Natural killer cell treated with Interleukin-12 subunit alpha and Interleukin-12 subunit beta and Interleukin-15 and Interleukin-18, amount 100 ng/mL, for 72 hours (primary cell): Measurements from ENCODE around the gene NUCKS1. TPM values are rescaled to one million over a fixed set of nuclear protein-coding genes. Genes with fewer than 3 reads are reported as not detected.

Experiments used
- ATAC-seq, 2 donors: fragments of 150-1000 bp; cut with Tn5 transposase in 1 of 2; sonication (Bioruptor Pico), chemical (Tn5 transposase) in 1 of 2; 2 replicates each; pipeline ENCODE4 v1.10.0; 2021
- DNase-seq: peaks from one replicate; pipeline ENCODE4 v3.0.0; 2022; ENCODE audit warnings: low spot score
- H3K27ac Mint-ChIP-seq, 2 donors: 1 replicate in 1 of 2; 2 replicates in 1 of 2; pipeline ENCODE4 v1.8.0; 2022; ENCODE audit warnings: mixed read lengths in 2 of 2, mild to moderate bottlenecking in 1 of 2, moderate library complexity in 1 of 2
- H3K27me3 Mint-ChIP-seq, 2 donors: 1 replicate in 1 of 2; 2 replicates in 1 of 2; pipeline ENCODE4 v1.8.0; 2022; ENCODE audit warnings: mixed read lengths in 2 of 2
- H3K36me3 Mint-ChIP-seq: one replicate; pipeline ENCODE4 v1.8.0; 2022; ENCODE audit warnings: mixed read lengths
- H3K4me1 Mint-ChIP-seq, 2 donors: 1 replicate in 1 of 2; 2 replicates in 1 of 2; pipeline ENCODE4 v1.8.0; 2022; ENCODE audit warnings: low read depth in 2 of 2, mixed read lengths in 2 of 2, mild to moderate bottlenecking in 1 of 2
- H3K4me3 Mint-ChIP-seq: one replicate; pipeline ENCODE4 v1.8.0; 2022; ENCODE audit warnings: mixed read lengths
- H3K9me3 Mint-ChIP-seq: 2 replicates; pipeline ENCODE4 v1.8.0; 2022; ENCODE audit warnings: mixed read lengths
- total RNA-seq, 2 donors: library from RNA; stranded (reverse); gene quantifications; one replicate each; pipeline ENCODE4 v1.2.3, GENCODE V29; 2022

Gene NUCKS1
- total RNA-seq, 2 donors from 2014 or later: 95.1 to 156 TPM

DNA sequence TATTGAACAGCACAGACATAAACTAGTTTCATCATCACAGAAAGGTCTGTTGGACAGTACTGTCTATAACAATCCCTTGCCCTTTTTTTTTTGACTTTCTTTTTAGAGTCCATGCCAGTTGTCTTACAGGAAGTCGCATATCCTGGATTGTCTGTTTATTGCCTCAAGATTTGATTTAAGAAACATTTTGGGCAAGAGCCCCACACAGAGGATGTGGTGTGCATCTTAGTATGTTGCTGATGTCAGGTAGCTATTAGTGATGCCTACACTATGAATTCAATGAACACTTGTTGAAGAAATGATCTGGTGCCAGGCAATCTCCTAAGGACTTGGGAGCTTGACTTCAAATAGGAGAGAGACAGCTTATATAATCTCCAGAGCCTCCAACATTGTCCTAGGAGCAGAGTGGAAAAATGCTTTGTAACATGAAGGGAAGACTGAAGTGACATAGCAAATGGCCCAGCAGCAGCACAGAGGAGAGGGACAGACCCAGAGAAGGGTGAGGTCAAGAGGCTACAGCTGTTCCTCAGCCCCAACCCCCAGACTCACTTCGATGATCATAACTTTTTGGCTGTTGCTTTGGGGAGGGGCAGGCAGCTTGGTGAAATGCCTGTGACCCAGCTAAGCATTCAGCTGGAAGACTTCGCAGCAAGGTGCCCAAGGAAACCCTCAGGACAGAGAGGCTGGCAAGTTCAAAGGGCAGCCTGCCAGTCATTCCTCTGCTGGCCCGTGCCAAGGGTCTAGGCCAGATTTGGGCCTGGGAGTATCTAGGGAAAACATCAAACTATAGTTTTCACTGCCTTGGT is 32.8 kb upstream of the NUCKS1 start:
- Mint-ChIP-seq H3K4me1 (peaks cover 36 to 45% of the 10 kb centered on the region in 2 donors), H3K4me3 (peak overlapping the region; percentile 53), H3K9me3 (no peaks in the 10 kb centered on the region), H3K27me3 (no peaks in the 10 kb centered on the region), H3K36me3 (peaks cover 6% of the 10 kb centered on the region), H3K27ac (peak overlapping the region; percentile 57 to 86)
- ATAC-seq: peak; percentile 68 to 88
- no peak for DNase-seq

DNA sequence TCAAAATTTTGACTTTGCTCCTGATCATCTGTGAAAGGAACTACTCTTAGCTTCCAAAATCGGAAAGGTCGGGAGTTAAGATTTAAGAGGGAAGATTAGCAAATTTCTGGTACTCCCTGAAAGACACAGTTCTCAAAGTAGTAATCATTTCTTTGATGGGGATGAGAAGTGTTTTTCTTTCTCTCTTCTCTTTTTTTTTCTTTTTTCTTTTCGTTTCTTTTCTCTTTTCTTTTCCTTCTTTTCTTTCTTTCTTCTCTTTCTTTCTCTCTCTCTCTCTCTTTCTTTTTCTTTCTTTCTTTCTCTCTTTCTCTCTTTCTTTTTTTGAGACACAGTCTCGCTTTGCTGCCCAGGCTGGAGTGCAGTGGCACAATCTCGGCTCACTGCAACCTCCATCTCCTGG is 30.4 kb upstream of the NUCKS1 start:
- Mint-ChIP-seq H3K27me3 (no peaks in the 10 kb centered on the region), H3K4me1 (peaks cover 54 to 61% of the 10 kb centered on the region in 2 donors), H3K4me3 (no peak overlapping the region), H3K27ac (peak overlapping the region in 1 of 2 donors; percentile 86), H3K9me3 (no peaks in the 10 kb centered on the region), H3K36me3 (peaks cover 6% of the 10 kb centered on the region)
- DNase-seq: no peak
- ATAC-seq: no peak

DNA sequence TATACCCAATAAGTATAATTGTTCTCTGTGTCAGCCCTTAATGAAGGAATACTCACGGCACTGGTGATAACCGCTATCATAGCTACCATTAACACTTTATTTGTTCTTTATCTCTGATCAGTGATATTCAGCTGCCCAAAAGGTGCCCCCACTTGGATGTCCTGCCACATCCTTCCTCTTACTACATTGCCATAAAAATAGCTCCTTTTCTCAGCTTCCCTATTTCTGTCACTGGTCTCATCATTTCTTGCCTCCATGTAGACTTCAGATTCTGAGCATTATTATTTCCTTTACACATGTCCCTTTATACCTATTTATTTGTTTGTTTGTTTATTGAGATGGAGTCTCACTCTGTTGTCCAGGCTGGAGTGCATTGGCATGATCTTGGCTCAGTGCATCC is 28.0 kb upstream of the NUCKS1 start:
- H3K27ac Mint-ChIP-seq: peak overlapping the region; percentile 97
- no peaks in the 10 kb centered on the region for H3K27me3 Mint-ChIP-seq
- H3K9me3 Mint-ChIP-seq: no peaks in the 10 kb centered on the region
- peak overlapping the region; percentile 54 for H3K4me3 Mint-ChIP-seq
- ATAC-seq (no peak), DNase-seq (no peak)
- peaks cover 21% of the 10 kb centered on the region for H3K36me3 Mint-ChIP-seq
- peaks cover 58 to 68% of the 10 kb centered on the region in 2 donors for H3K4me1 Mint-ChIP-seq

DNA sequence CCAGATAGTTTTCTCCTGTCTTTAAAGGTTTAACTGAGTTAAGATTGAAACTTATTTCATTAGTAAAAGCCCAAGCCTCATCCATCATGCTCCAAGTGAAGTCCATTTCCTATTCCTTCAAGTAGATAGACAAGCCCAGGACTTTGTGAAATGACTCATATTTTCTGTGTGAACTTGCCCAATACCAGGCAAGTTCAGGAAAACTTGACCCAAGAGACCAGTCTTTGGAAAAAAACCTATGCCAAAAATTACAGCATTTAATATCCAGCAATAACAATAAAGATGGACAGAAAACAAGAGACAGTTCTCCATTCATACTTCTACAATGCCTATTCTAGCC is 25.7 kb upstream of the NUCKS1 start:
- no peak for DNase-seq
- peak overlapping the region; percentile 94 for H3K4me3 Mint-ChIP-seq
- H3K9me3 Mint-ChIP-seq: no peaks in the 10 kb centered on the region
- H3K27ac Mint-ChIP-seq: peak overlapping the region; percentile 97
- peaks cover 34% of the 10 kb centered on the region for H3K36me3 Mint-ChIP-seq
- H3K4me1 Mint-ChIP-seq: peaks cover 62 to 75% of the 10 kb centered on the region in 2 donors
- ATAC-seq: no peak
- no peaks in the 10 kb centered on the region for H3K27me3 Mint-ChIP-seq

DNA sequence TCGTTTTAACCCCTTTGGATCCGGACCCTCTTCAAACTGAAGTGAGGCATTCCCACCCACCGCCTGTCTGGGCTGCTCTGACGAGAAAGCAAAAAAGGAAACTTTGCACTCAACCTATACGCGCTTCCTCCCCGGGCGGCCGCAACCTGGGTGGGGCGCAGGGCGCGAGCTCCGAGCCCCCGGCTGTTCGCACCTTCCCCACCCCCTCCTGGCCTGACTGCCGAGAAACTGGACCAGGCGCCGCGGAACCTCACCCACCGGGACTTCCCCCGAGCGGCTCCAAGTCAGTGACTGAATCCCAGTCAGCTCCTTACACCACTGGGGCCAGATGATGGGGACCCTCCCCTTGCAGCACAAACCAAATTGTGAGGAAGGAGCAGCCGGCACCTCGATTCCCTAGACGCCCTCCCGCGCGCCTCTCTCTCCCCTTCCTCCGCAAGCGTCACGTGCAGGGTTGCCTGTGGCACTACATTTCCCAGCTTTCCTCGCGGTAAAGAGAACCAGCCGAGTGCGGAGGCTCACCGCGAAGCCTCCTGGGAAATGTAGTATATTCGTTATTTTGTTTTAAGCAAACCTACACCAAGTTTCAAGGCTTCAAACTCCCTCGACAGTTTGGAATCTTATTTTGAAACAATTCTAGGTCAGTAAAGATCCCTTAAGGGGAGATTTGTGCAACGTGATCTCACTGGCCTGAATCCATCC is 25.2 kb upstream of the NUCKS1 start, which contains the start of gene RAB29:
Gene RAB29 (minus strand): TSS at position 468 of the 702 bp plus-strand sequence. CDS start 526 bp downstream, outside the sequence.
- no peaks in the 10 kb centered on the region for H3K9me3 Mint-ChIP-seq
- peaks cover 64 to 77% of the 10 kb centered on the region in 2 donors for H3K4me1 Mint-ChIP-seq
- peaks cover 39% of the 10 kb centered on the region for H3K36me3 Mint-ChIP-seq
- peak within 1 kb of the TSS; percentile 94 for H3K4me3 Mint-ChIP-seq
- peak; percentile 88 to 91 for ATAC-seq
- peak; percentile 98 for DNase-seq
- no peaks in the 10 kb centered on the region for H3K27me3 Mint-ChIP-seq
- peak within 1 kb of the TSS; percentile 97 for H3K27ac Mint-ChIP-seq

DNA sequence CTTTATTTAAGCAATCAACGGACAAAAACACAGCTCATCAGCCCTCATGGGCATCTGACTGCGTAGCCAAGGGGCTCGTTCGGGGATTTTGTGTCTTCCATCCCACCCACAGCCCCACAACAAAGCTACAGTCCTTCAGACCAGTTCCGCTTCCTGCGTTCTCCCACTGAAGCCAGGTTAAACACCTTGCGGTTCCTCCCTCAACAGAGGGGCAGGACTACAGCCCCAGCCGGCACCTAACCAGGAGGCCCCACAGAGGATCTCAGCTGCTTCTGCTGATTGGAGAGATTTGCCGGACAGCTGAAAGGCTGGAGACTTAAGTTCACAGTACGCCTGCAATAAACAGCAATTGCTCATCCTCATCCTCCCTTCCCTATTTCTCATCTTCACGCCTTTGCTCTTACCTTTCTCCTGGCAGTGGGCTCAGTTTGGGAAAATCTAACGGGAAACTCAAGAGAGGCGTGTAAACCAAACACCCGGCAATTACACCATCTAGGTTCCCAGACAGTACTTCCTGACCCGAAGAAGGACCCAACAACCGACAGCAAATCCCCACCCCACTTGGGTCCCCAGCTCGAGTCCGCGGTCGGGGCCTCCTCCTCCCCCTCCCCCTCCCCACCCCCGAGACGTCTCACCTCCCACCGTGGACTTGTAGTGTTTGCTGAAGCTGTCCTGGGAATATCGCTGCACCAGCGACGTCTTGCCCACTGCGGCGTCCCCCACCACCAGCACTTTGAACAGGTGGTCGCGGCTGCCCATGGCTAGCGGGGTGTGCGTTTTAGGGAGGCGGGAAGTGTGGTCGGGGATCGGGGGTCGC is 24.4 kb upstream of the NUCKS1 start:
- Mint-ChIP-seq H3K27ac (peak overlapping the region; percentile 97), H3K4me1 (peaks cover 69 to 84% of the 10 kb centered on the region in 2 donors), H3K27me3 (no peaks in the 10 kb centered on the region), H3K36me3 (peaks cover 44% of the 10 kb centered on the region), H3K4me3 (peak overlapping the region; percentile 94), H3K9me3 (no peaks in the 10 kb centered on the region)
- ATAC-seq (peak; percentile 43), DNase-seq (peak; percentile 85)

DNA sequence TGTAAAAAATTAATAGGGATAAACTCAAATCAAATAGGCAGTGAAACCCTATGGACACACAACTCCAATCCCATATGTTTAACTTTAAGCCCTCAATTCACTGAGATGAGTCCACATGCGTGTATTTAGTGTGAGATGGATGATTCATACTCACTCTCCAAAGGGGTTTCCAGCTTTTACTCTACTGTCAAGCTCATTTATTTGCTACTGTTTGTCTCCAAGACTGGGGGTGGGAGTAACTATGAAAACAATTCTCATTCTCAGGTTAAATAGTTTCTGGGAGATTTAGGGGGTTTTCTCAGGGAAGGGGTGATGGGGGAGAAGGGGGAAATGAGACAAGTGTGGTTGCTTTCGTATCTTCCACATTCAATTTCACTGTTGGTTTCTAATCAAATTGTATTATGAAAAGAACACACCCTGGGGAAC is 22.6 kb upstream of the NUCKS1 start:
- ATAC-seq: peak; percentile 59 to 62
- H3K36me3 Mint-ChIP-seq: peaks cover 43% of the 10 kb centered on the region
- H3K4me1 Mint-ChIP-seq: peaks cover 67 to 82% of the 10 kb centered on the region in 2 donors

DNA sequence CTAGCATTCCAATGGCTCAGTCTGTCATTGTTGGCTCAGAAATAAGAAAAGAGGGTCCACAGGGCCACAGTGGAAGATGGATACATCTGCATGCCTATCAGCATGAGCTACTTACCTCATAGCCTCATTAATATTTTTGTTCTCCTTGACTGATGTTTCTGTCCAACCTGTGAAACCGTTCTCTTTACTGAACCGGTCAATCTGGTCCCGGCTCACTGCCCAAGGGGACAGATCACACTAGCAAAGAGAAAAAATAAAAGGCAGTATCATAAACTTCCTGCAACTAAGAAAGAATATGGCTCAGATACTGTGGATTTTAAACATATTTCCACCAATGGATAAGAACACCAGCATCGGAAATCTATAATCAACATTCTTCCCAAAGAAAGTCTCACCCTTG is 20.6 kb upstream of the NUCKS1 start:
- Mint-ChIP-seq H3K4me1 (peaks cover 63 to 78% of the 10 kb centered on the region in 2 donors), H3K4me3 (peak overlapping the region; percentile 94), H3K27me3 (no peaks in the 10 kb centered on the region), H3K36me3 (peaks cover 55% of the 10 kb centered on the region), H3K9me3 (no peaks in the 10 kb centered on the region), H3K27ac (peak overlapping the region; percentile 97)
- DNase-seq (no peak), ATAC-seq (no peak)

More for the DNA sequence above, 22.6 kb upstream of the NUCKS1 start:
- peak overlapping the region; percentile 97 for H3K27ac Mint-ChIP-seq
- peak; percentile 73 for DNase-seq
- peak overlapping the region; percentile 94 for H3K4me3 Mint-ChIP-seq
- H3K9me3 Mint-ChIP-seq: no peaks in the 10 kb centered on the region
- H3K27me3 Mint-ChIP-seq: no peaks in the 10 kb centered on the region

DNA sequence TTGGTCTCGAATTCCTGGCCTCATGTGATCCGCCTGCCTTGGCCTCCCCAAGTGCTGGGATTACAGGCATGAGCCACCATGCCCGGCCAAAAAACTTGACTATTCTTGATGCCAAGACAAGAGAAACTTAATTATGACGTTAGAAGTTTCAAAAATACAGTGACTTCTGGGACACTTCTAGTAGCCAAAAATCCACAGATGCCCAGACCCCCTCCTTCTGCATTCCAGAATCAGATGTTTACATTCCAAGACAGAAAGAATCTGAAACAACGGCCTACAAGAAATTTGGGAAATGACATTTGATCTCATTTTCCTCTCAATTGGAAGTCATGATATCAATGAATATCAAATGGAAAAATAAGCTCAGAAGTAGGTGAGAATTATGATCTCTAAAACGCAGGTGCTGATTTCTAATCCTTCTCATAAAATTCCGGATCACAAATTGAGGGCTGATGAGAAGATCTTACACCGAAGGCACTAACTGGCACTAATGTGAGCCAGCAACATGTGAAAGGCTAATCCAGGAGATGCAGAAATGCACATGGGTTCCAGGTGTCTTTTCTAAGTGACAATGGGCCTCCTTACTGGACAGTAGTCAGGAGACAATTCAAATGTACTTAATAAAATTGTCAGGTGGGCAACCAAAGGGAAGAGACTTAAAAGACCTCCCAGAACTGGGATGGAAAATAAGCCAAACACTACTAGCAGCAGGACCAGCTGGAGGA is 19.8 kb upstream of the NUCKS1 start:
- peaks cover 58 to 73% of the 10 kb centered on the region in 2 donors for H3K4me1 Mint-ChIP-seq
- no peak for DNase-seq
- H3K4me3 Mint-ChIP-seq: peak overlapping the region; percentile 94
- no peak for ATAC-seq
- H3K36me3 Mint-ChIP-seq: peaks cover 55% of the 10 kb centered on the region
- H3K27ac Mint-ChIP-seq: peak overlapping the region; percentile 97
- H3K27me3 Mint-ChIP-seq: no peaks in the 10 kb centered on the region
- no peaks in the 10 kb centered on the region for H3K9me3 Mint-ChIP-seq

DNA sequence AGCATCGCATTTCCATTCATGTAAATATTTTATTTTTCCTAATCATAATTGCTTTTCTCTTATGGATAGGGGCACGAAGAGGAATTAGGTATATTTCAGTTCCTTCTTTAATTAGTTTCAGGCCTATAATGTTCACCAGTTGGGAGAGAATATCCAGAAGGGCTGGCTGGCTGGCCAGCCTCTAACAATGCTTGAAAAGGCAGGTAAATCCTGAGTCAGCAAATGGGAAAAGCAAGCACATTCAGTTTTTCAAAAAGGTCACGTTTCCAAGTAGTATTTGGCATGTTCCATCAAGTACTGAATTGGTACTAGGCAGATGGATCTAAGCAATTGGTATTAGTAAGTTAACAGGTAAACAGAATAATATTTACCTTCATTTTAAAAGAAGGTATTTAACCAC is 17.3 kb upstream of the NUCKS1 start:
- Mint-ChIP-seq H3K36me3 (peaks cover 32% of the 10 kb centered on the region), H3K9me3 (no peaks in the 10 kb centered on the region), H3K4me1 (peaks cover 55 to 63% of the 10 kb centered on the region in 2 donors), H3K4me3 (no peak overlapping the region), H3K27ac (peak overlapping the region; percentile 97), H3K27me3 (no peaks in the 10 kb centered on the region)
- no peak for ATAC-seq
- DNase-seq: no peak

DNA sequence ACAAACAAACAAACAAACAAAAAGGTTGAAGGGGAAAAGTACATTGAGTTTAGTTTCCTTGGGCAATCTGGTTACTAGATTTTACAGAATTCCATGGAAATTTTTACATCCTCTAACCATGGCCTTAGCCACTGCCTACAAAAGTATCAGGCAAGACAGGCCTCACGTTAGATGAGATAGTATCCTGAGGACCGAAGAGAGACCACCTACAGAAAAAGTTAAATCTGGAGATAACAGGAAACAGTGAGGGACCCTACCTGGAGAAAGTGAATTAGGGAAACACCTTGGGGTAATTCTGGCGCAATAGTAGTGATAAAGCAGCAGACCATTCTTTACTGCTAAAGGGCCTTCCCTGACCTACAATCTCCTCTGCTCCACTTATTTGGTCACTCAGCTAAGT is 16.6 kb upstream of the NUCKS1 start:
- no peak for DNase-seq
- peaks cover 28% of the 10 kb centered on the region for H3K36me3 Mint-ChIP-seq
- peak overlapping the region; percentile 80 for H3K4me3 Mint-ChIP-seq
- H3K9me3 Mint-ChIP-seq: no peaks in the 10 kb centered on the region
- H3K4me1 Mint-ChIP-seq: peaks cover 51 to 57% of the 10 kb centered on the region in 2 donors
- ATAC-seq: no peak
- peak overlapping the region; percentile 97 for H3K27ac Mint-ChIP-seq
- no peaks in the 10 kb centered on the region for H3K27me3 Mint-ChIP-seq

DNA sequence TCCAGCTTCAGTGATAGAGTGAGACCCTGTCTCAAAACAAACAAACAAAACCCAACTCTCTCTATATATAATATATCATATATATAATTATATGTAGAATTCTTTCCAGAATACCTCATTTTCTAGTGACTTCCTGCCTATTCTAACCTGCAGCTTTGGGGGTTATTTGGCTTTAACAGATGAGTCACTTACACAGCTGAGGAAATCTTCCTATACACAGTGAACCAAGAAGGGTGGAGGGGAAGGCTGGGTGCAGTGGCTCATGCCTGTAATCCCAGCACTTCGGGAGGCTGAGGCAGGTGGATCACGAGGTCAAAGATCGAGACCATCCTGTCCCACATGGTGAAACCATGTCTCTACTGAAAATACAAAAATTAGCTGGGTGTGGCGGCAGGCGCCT is 16.1 kb upstream of the NUCKS1 start:
- ATAC-seq (peak; percentile 75 to 77), DNase-seq (no peak)
- Mint-ChIP-seq H3K27me3 (no peaks in the 10 kb centered on the region), H3K4me3 (peak overlapping the region; percentile 80), H3K4me1 (peaks cover 45 to 52% of the 10 kb centered on the region in 2 donors), H3K36me3 (peaks cover 28% of the 10 kb centered on the region), H3K27ac (peak overlapping the region; percentile 97), H3K9me3 (no peaks in the 10 kb centered on the region)

DNA sequence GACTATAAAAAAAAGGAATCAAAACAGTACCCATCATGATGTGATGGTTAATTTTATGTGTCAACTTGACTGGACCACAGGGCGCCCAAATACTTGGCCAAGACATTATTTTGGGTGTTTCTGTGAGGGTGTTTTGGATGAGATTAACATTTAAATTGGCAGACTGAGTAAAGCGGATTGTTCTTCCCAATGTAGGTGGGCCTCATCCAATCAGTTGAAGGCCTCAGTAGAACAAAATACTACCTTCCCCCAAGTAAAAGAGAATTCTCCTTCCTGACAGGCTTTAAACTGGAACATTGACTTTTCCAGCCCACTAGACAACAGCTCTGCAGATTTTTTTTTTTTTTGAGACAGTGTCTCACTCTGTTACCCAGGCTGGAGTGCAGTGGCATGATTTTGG is 14.6 kb upstream of the NUCKS1 start:
- peaks cover 17% of the 10 kb centered on the region for H3K36me3 Mint-ChIP-seq
- no peak overlapping the region for H3K4me3 Mint-ChIP-seq
- no peaks in the 10 kb centered on the region for H3K27me3 Mint-ChIP-seq
- ATAC-seq (no peak), DNase-seq (no peak)
- peaks cover 33 to 39% of the 10 kb centered on the region in 2 donors for H3K4me1 Mint-ChIP-seq
- H3K27ac Mint-ChIP-seq: peak overlapping the region; percentile 69 to 97
- no peaks in the 10 kb centered on the region for H3K9me3 Mint-ChIP-seq
